AG04450 (cell line): ENCODE measurements around the gene RNASE12. TPM values are rescaled to one million over a fixed set of nuclear protein-coding genes. Genes with fewer than 3 reads are reported as not detected.

ENCODE experiments used
- CTCF ChIA-PET: fragments of 300-600, 350-600 bp; formaldehyde crosslinking; extraction: SDS; loops from one replicate; lab custom pipeline; 2022; ENCODE audit warnings: antibody characterized with exemption, inconsistent platforms; lab: Charles Lee
- POLR2A ChIA-PET: fragments of 350-600 bp; formaldehyde crosslinking; extraction: SDS; loops from one replicate; lab custom pipeline; 2021; ENCODE audit warnings: antibody characterized with exemption, inconsistent platforms; lab: Yijun Ruan, JAX
- DNase-seq: peaks from one replicate; pipeline ENCODE4 v3.0.0-alpha.2; 2011; ENCODE audit warnings: low read depth, low spot score
- H3K27ac ChIP-seq: one replicate; pipeline ENCODE4 v1.5.1; 2012; ENCODE audit warnings: low read depth, low read length, control low read depth
- H3K27me3 ChIP-seq: one replicate; pipeline ENCODE4 v1.6.0; 2012; ENCODE audit warnings: low read length; ENCODE audit not compliant: control insufficient read depth, insufficient read depth
- H3K4me3 ChIP-seq: 2 replicates; pipeline ENCODE4 v1.5.1; 2011; ENCODE audit warnings: mild to moderate bottlenecking, low read depth, low read length, control low read depth
- H3K9me3 ChIP-seq: 2 replicates; pipeline ENCODE4 v1.5.1; 2012; ENCODE audit warnings: low read length; ENCODE audit not compliant: control insufficient read depth, insufficient read depth
- CTCF ChIP-seq: IDR thresholded peaks from 2 replicates; pipeline ENCODE4 v1.5.1; 2011; ENCODE audit warnings: low read depth, low read length, control low read depth, inconsistent platforms
- polyA plus RNA-seq: library from polyadenylated mRNA; depleted of rRNA; stranded (reverse); fragments of >200 nt; gene quantifications from 2 replicates; pipeline ENCODE4 v1.2.3, GENCODE V29; 2011

The RNASE12 gene
- polyA plus RNA-seq, 1 experiment, result not detected

GRCh38 chr14:20560961-20561360 lies 30.2 kb downstream of the RNASE12 start, which contains the start of gene RNASE9:
Gene RNASE9 (minus strand): TSS chr14:20561047.
- no peak within 1 kb of the TSS for H3K27ac ChIP-seq
- CTCF ChIA-PET, result no interaction called here
- H3K4me3 ChIP-seq, result no peak within 1 kb of the TSS
- DNase-seq, result no peak
- peaks cover 2% of the 10 kb centered on the region for H3K27me3 ChIP-seq
- POLR2A ChIA-PET, result no interaction called here
- no peak for TF ChIP-seq CTCF
- H3K9me3 ChIP-seq, result no peaks in the 10 kb centered on the region

- DNase-seq, result no peak
Observed at GRCh38 chr14:20559461-20559904, 31.7 kb downstream of the RNASE12 start.

GRCh38 chr14:20557212-20557542 lies 34.0 kb downstream of the RNASE12 start:
- Histone ChIP-seq H3K4me3 (no peak overlapping the region), H3K27ac (no peak overlapping the region), H3K27me3 (no peaks in the 10 kb centered on the region), H3K9me3 (no peaks in the 10 kb centered on the region)
- ChIA-PET POLR2A (no interaction called here), CTCF (interaction anchor here (0.6 to 1.0 kb wide), 2 partner anchors 26 to 75 kb away, joined by 3 to 4 read pairs; no protein-coding TSS in a partner anchor)
- TF ChIP-seq CTCF, result no peak
- DNase-seq, result no peak

More at GRCh38 chr14:20559461-20559904, 31.7 kb downstream of the RNASE12 start:
- ChIA-PET POLR2A (no interaction called here), CTCF (no interaction called here)
- no peaks in the 10 kb centered on the region for H3K9me3 ChIP-seq
- no peak overlapping the region for H3K4me3 ChIP-seq
- TF ChIP-seq CTCF, result no peak
- H3K27me3 ChIP-seq, result peaks cover 2% of the 10 kb centered on the region
- H3K27ac ChIP-seq, result no peak overlapping the region

- CTCF ChIA-PET, result interaction anchor here (0.6 to 1.1 kb wide), 2 partner anchors 26 to 74 kb away, joined by 3 read pairs; no protein-coding TSS in a partner anchor
- H3K4me3 ChIP-seq, result no peak overlapping the region
- no peak for DNase-seq
- POLR2A ChIA-PET, result no interaction called here
- no peak overlapping the region for H3K27ac ChIP-seq
- H3K9me3 ChIP-seq, result no peaks in the 10 kb centered on the region
- H3K27me3 ChIP-seq, result peaks cover 2% of the 10 kb centered on the region
- no peak for TF ChIP-seq CTCF
Observed at GRCh38 chr14:20556500-20557211, 34.5 kb downstream of the RNASE12 start.

- no peak for TF ChIP-seq CTCF
- H3K4me3 ChIP-seq, result no peak overlapping the region
- peaks cover 3% of the 10 kb centered on the region for H3K27me3 ChIP-seq
- no peaks in the 10 kb centered on the region for H3K9me3 ChIP-seq
- ChIA-PET POLR2A (no interaction called here), CTCF (interaction anchor here (1.1 kb wide), 1 partner anchor 25 kb away, joined by 3 read pairs; no protein-coding TSS in a partner anchor)
- DNase-seq, result no peak
- H3K27ac ChIP-seq, result no peak overlapping the region
Observed at GRCh38 chr14:20555845-20556244, 35.3 kb downstream of the RNASE12 start.
